Measurements from ENCODE around the gene CIAO3.

Gene CIAO3

DNA sequence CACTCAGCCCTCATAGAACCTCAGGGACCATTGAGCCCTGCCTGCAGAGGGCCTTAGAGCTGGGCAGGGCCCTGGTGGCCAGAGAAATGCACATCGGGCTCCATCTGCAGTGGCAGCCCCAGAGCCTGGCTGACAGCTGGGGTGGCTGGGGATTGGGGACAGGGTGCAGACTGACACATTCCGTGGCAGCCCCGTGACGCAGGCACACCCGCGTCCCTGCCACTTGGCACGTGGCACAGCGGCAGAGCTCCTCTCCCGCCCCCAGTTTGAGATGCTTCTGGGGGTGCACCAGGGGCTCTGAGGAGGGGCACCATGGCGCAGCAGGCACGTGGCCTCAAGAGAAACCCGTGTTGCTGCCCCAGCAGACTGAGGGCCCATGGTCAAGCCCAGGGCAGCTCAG is 37.4 kb downstream of the CIAO3 start:
- DNase-seq, result no peak
- no peak for TF ChIP-seq EZH2 (optimal IDR thresholded peaks at IDR 0.05; ENCODE audit: low read depth, low read length)
- Histone ChIP-seq H3K79me2 (ENCODE audit: low read length) (no peaks in the 10 kb centered on the region), H4K20me1 (ENCODE audit: insufficient read depth, low read length) (no peaks in the 10 kb centered on the region), H3K27ac (ENCODE audit: low read length) (no peak overlapping the region), H2AFZ (ENCODE audit: low read length) (no peak overlapping the region), H3K4me1 (ENCODE audit: low read length) (no peaks in the 10 kb centered on the region), H3K27me3 (replicated peaks; ENCODE audit: insufficient read depth, low read length) (peaks cover 77% of the 10 kb centered on the region), H3K36me3 (replicated peaks; ENCODE audit: insufficient read depth, low read length) (no peaks in the 10 kb centered on the region), H3F3A (ENCODE audit: insufficient read depth, low read length) (no peaks in the 10 kb centered on the region), H3K9ac (ENCODE audit: low read length) (no peak overlapping the region), H3K9me2 (replicated peaks; ENCODE audit: insufficient read depth, low read length) (no peaks in the 10 kb centered on the region), H3K9me3 (replicated peaks; ENCODE audit: insufficient read depth, low read length) (no peaks in the 10 kb centered on the region), H3K4me3 (ENCODE audit: low read length) (no peak overlapping the region), H3K4me2 (ENCODE audit: low read depth, low read length) (no peak overlapping the region)

DNA sequence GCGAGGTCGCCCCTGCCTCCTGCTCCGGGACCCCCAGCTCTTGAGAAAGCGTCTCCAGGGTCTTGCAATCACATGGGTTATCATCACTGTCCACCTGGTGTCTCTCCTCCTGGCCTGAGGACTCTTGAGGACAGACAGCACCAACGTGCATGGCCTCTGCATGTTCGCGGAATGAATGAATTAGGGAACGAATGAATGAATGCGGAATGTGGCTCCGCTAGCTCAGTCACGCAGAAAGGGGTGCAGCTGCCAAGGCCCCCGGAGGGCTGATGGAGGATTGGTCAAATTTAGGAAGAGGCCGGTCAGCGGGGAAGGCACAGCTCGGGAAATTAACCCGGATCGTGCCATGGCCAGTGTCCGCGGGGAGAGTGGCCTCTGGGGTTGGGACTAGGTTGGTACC is 38.5 kb downstream of the CIAO3 start:
- H3K4me3 ChIP-seq (ENCODE audit: low read length), result no peak overlapping the region
- no peaks in the 10 kb centered on the region for H3K36me3 ChIP-seq (replicated peaks; ENCODE audit: insufficient read depth, low read length)
- H3K4me2 ChIP-seq (ENCODE audit: low read depth, low read length), result no peak overlapping the region
- no peaks in the 10 kb centered on the region for H4K20me1 ChIP-seq (ENCODE audit: insufficient read depth, low read length)
- no peak for DNase-seq
- H3F3A ChIP-seq (ENCODE audit: insufficient read depth, low read length), result no peaks in the 10 kb centered on the region
- H3K79me2 ChIP-seq (ENCODE audit: low read length), result no peaks in the 10 kb centered on the region
- H3K4me1 ChIP-seq (ENCODE audit: low read length), result no peaks in the 10 kb centered on the region
- H3K9ac ChIP-seq (ENCODE audit: low read length), result no peak overlapping the region
- no peaks in the 10 kb centered on the region for H3K9me2 ChIP-seq (replicated peaks; ENCODE audit: insufficient read depth, low read length)
- no peak overlapping the region for H2AFZ ChIP-seq (ENCODE audit: low read length)
- H3K27ac ChIP-seq (ENCODE audit: low read length), result no peak overlapping the region
- TF ChIP-seq EZH2phosphoT487 (IDR thresholded peaks at IDR 0.05; ENCODE audit: low read length), result no peak
- TF ChIP-seq, protein P1, sequence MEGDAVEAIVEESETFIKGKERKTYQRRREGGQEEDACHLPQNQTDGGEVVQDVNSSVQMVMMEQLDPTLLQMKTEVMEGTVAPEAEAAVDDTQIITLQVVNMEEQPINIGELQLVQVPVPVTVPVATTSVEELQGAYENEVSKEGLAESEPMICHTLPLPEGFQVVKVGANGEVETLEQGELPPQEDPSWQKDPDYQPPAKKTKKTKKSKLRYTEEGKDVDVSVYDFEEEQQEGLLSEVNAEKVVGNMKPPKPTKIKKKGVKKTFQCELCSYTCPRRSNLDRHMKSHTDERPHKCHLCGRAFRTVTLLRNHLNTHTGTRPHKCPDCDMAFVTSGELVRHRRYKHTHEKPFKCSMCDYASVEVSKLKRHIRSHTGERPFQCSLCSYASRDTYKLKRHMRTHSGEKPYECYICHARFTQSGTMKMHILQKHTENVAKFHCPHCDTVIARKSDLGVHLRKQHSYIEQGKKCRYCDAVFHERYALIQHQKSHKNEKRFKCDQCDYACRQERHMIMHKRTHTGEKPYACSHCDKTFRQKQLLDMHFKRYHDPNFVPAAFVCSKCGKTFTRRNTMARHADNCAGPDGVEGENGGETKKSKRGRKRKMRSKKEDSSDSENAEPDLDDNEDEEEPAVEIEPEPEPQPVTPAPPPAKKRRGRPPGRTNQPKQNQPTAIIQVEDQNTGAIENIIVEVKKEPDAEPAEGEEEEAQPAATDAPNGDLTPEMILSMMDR (IDR thresholded peaks at IDR 0.05; ENCODE audit: low read length), result no peak
- TF ChIP-seq EZH2 (optimal IDR thresholded peaks at IDR 0.05; ENCODE audit: low read depth, low read length), result no peak
- H3K27me3 ChIP-seq (replicated peaks; ENCODE audit: insufficient read depth, low read length), result peaks cover 82% of the 10 kb centered on the region
- no peaks in the 10 kb centered on the region for H3K9me3 ChIP-seq (replicated peaks; ENCODE audit: insufficient read depth, low read length)

DNA sequence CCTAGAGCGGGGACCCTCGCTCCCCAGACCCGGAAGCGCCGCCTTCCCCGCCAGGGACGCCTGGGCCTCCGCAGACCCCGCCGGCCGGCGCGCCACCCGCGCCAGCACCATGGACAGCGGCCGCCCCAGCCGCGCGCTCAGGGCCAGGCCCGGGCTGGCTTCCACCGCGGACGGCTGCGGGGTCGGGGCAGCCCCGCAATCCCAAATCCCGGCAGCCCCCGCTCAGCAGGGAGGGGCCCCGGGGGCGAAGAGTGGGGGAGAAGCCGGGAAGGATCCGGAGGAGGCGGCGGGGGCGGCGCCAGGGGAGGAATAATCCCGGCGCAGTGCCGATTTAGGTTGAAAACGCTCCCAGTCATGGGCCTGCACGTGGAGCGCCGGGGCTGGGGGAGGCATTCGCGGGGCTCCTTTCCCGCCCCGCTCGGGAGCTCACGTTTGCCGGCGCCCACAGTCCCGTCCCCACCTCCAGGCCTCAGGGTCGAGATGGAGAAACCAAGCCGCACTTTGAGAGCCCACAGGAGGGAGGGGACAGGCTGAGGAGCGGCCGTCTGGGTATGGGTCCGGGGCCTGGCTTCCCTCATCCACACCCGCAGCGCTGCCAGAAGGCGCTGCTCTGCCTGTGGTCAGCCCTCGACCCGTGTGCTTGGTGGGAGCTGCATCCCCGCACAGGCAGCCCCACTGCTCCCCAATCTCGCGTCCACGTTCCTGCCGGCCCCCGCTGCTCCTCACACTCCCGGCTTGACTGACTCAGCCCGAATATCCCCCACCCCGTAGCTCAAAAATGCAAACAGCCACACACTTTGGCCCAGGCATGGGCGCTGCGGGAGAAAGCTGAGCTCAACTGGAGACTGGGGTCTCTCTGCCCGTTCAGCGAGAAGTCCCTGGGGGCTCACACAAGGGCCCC is 39.9 kb downstream of the CIAO3 start:
- H3K9me2 ChIP-seq (replicated peaks; ENCODE audit: insufficient read depth, low read length), result no peaks in the 10 kb centered on the region
- H3K9ac ChIP-seq (ENCODE audit: low read length), result no peak overlapping the region
- no peak overlapping the region for H2AFZ ChIP-seq (ENCODE audit: low read length)
- no peaks in the 10 kb centered on the region for H3K79me2 ChIP-seq (ENCODE audit: low read length)
- H3K27ac ChIP-seq (ENCODE audit: low read length), result no peak overlapping the region
- no peaks in the 10 kb centered on the region for H3K36me3 ChIP-seq (replicated peaks; ENCODE audit: insufficient read depth, low read length)
- H3K4me2 ChIP-seq (ENCODE audit: low read depth, low read length), result no peak overlapping the region
- TF ChIP-seq EZH2 (optimal IDR thresholded peaks at IDR 0.05; ENCODE audit: low read depth, low read length), result peak; percentile 56
- no peak for TF ChIP-seq EZH2phosphoT487 (IDR thresholded peaks at IDR 0.05; ENCODE audit: low read length)
- H3K9me3 ChIP-seq (replicated peaks; ENCODE audit: insufficient read depth, low read length), result no peaks in the 10 kb centered on the region
- H4K20me1 ChIP-seq (ENCODE audit: insufficient read depth, low read length), result no peaks in the 10 kb centered on the region
- peaks cover 77% of the 10 kb centered on the region for H3K27me3 ChIP-seq (replicated peaks; ENCODE audit: insufficient read depth, low read length)
- DNase-seq, result no peak
- H3F3A ChIP-seq (ENCODE audit: insufficient read depth, low read length), result no peaks in the 10 kb centered on the region
- H3K4me3 ChIP-seq (ENCODE audit: low read length), result no peak overlapping the region
- H3K4me1 ChIP-seq (ENCODE audit: low read length), result no peaks in the 10 kb centered on the region

DNA sequence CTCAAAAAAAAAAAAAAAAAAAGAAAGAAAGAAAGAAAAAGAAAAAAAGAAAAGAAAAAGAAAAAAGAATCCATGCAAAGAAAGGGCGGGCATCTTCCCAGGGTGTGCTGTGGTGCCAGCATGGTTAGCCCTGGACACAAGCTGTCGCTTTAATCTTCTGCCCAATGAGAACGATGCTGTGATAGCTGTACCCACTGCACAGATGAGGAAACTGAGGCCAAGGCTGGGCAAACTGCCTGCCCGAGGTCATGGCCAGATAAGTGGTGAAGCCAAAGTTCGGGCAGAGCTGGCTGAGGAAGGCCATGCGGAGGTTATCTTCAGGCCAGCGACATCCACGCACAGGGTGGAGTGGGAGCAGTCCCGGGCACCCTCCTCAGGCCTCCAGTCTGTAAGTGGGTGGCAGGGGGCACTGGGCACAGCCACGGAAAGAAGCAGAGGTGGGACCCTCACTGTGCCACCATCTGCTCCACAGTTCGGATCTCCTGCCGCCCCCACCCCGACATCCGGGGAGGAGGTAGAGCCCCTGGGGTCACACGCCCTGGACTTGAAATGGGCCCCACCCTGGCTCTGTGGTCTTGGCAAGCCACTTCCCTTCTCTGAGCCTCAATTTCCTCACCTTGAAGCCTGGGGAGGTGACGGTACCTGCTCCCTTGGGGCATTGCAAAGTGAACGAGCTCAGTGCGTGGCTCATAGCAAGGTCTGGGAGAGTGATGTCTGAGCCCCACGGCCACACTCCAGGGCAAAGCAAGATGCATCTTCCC is 41.7 kb downstream of the CIAO3 start:
- no peaks in the 10 kb centered on the region for H3K36me3 ChIP-seq (replicated peaks; ENCODE audit: insufficient read depth, low read length)
- H4K20me1 ChIP-seq (ENCODE audit: insufficient read depth, low read length), result no peaks in the 10 kb centered on the region
- no peaks in the 10 kb centered on the region for H3K9me2 ChIP-seq (replicated peaks; ENCODE audit: insufficient read depth, low read length)
- no peak overlapping the region for H3K4me2 ChIP-seq (ENCODE audit: low read depth, low read length)
- H3F3A ChIP-seq (ENCODE audit: insufficient read depth, low read length), result no peaks in the 10 kb centered on the region
- H3K4me1 ChIP-seq (ENCODE audit: low read length), result no peaks in the 10 kb centered on the region
- TF ChIP-seq, protein P1 (IDR thresholded peaks at IDR 0.05; ENCODE audit: low read length), result no peak
- TF ChIP-seq EZH2 (optimal IDR thresholded peaks at IDR 0.05; ENCODE audit: low read depth, low read length), result no peak
- no peak for TF ChIP-seq EZH2phosphoT487 (IDR thresholded peaks at IDR 0.05; ENCODE audit: low read length)
- no peak for DNase-seq
- no peak overlapping the region for H3K9ac ChIP-seq (ENCODE audit: low read length)
- no peak overlapping the region for H3K4me3 ChIP-seq (ENCODE audit: low read length)
- H2AFZ ChIP-seq (ENCODE audit: low read length), result no peak overlapping the region
- H3K9me3 ChIP-seq (replicated peaks; ENCODE audit: insufficient read depth, low read length), result no peaks in the 10 kb centered on the region
- H3K27ac ChIP-seq (ENCODE audit: low read length), result no peak overlapping the region
- H3K79me2 ChIP-seq (ENCODE audit: low read length), result no peaks in the 10 kb centered on the region
- peaks cover 82% of the 10 kb centered on the region for H3K27me3 ChIP-seq (replicated peaks; ENCODE audit: insufficient read depth, low read length)

Data from MM.1S (cell line).